ENCODE results near the gene CREBBP. TPM values are rescaled to one million over a fixed set of nuclear protein-coding genes. Genes with fewer than 3 reads are reported as not detected.
A peak's percentile ranks its signal among the peaks of the same experiment; 100 is the strongest.

Gene CREBBP
- total and polyA plus RNA-seq, 9 of the 15 experiments (the other 6 are each of a cell fraction or from before 2014, with no cell fraction given) = 0.70 to 24.8 (median 5.6) TPM

DNA sequence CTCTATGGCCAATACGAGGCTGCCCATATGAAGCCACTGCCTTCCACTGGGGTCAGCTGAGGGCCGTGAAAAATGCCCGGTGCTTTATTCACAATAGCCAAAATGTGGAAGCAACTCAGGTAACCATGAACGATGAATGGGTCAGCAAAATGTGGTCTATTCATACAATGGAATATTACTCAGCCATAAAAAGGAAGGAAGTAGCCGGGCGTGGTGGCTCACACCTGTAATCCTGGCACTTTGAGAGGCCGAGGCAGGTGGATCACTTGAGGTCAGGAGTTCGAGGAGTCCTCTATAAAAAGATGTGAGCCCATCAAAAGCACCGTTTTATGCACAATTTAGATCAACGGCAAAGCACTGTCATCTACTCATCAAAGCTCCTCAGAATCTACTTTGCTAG lies 158.0 kb downstream of the CREBBP start:
- H3K36me3 ChIP-seq (ENCODE audit: control insufficient read depth, insufficient read depth, low read length) = peaks cover 6% of the 10 kb centered on the region; the same call in 1 of the 3 replicates
- H3K9me1 ChIP-seq (ENCODE audit: control insufficient read depth, insufficient read depth, low read length) = no peaks in the 10 kb centered on the region
- CTCF ChIA-PET (ENCODE audit: low intra/inter-chr PET ratio) = no interaction called here
- no peak overlapping the region for H2AFZ ChIP-seq (ENCODE audit: low read depth, low read length)
- ATAC-seq (no peak), DNase-seq (ENCODE audit: extremely low read depth in 1 of 4, low spot score in 3 of 4) (no peak), FAIRE-seq (no peak)
- no peaks in the 10 kb centered on the region for H3K27me3 ChIP-seq (ENCODE audit: control insufficient read depth in 2 of 2, insufficient read depth in 2 of 2, low read length in 2 of 2)
- TF ChIP-seq, protein P1, sequence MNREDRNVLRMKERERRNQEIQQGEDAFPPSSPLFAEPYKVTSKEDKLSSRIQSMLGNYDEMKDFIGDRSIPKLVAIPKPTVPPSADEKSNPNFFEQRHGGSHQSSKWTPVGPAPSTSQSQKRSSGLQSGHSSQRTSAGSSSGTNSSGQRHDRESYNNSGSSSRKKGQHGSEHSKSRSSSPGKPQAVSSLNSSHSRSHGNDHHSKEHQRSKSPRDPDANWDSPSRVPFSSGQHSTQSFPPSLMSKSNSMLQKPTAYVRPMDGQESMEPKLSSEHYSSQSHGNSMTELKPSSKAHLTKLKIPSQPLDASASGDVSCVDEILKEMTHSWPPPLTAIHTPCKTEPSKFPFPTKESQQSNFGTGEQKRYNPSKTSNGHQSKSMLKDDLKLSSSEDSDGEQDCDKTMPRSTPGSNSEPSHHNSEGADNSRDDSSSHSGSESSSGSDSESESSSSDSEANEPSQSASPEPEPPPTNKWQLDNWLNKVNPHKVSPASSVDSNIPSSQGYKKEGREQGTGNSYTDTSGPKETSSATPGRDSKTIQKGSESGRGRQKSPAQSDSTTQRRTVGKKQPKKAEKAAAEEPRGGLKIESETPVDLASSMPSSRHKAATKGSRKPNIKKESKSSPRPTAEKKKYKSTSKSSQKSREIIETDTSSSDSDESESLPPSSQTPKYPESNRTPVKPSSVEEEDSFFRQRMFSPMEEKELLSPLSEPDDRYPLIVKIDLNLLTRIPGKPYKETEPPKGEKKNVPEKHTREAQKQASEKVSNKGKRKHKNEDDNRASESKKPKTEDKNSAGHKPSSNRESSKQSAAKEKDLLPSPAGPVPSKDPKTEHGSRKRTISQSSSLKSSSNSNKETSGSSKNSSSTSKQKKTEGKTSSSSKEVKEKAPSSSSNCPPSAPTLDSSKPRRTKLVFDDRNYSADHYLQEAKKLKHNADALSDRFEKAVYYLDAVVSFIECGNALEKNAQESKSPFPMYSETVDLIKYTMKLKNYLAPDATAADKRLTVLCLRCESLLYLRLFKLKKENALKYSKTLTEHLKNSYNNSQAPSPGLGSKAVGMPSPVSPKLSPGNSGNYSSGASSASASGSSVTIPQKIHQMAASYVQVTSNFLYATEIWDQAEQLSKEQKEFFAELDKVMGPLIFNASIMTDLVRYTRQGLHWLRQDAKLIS (CRISPR knock-in tag; IDR thresholded peaks at IDR 0.05) = no peak
- peak; percentile 84 for TF ChIP-seq ZNF146 (CRISPR knock-in tag; IDR thresholded peaks at IDR 0.05; ENCODE audit: unreplicated experiment)
- POLR2A ChIA-PET = no interaction called here
- no TSS peak for BruUV-seq (replicated peaks)
- H3K27ac ChIP-seq (ENCODE audit: extremely low read depth, low read depth, low read length) = no peak overlapping the region
- H3K4me3 ChIP-seq = no peak overlapping the region
- H3K4me2 ChIP-seq (ENCODE audit: insufficient read depth, low read length) = no peak overlapping the region
- no peak overlapping the region for H3K9ac ChIP-seq (ENCODE audit: insufficient read depth in 1 of 2, low read depth in 2 of 2, low read length in 2 of 2)
- intact Hi-C loops (cut with micrococcal nuclease) (no loop called here), in situ Hi-C loops (cut with MboI) (no loop called here)
- peaks cover 4 to 16% of the 10 kb centered on the region in 2 experiments; a peak in 3 of 5 replicates for H3K4me1 ChIP-seq (replicated peaks in 1 of 2; ENCODE audit: control insufficient read depth in 2 of 2, insufficient read depth in 2 of 2, low read length in 2 of 2)
- 58% methylated on average over 10 of the region's 10 CpGs for WGBS (ENCODE audit: insufficient coverage, low coverage, missing lambda C conversion rate)
- H3K79me2 ChIP-seq (ENCODE audit: control insufficient read depth, insufficient read depth, low read length) = peaks cover 7% of the 10 kb centered on the region
- H3K9me3 ChIP-seq (replicated peaks; ENCODE audit: control insufficient read depth, insufficient read depth, low read depth, low read length) = 0 out of 2 replicates have a peak, but pooled peaks cover 1% of the 10 kb centered on the region
- no peaks in the 10 kb centered on the region for H4K20me1 ChIP-seq (replicated peaks; ENCODE audit: control insufficient read depth, insufficient read depth, low read length)

Measured in K562 (cell line).